ENCODE measurements around the gene TNNT2.

TNNT2 gene

GRCh38 chr1:201310251-201310985 is 67.1 kb downstream of the TNNT2 start:
- no peak for DNase-seq

- no peak for DNase-seq
Measured at GRCh38 chr1:201309416-201309815, 68.1 kb downstream of the TNNT2 start.
